Measurements from ENCODE around the gene MMP24OS. TPM values are rescaled to one million over a fixed set of nuclear protein-coding genes. Genes with fewer than 3 reads are reported as not detected.

Gene MMP24OS
- total and polyA plus RNA-seq, 4 donors = 5.2 to 16.0 (median 10.3) TPM

- TF ChIP-seq GABPA (IDR thresholded peaks at IDR 0.05 in 1 of 2, conservative IDR thresholded peaks at IDR 0.05 in 1 of 2) = no peak
- no peak for TF ChIP-seq MAX (IDR thresholded peaks at IDR 0.05)
- TF ChIP-seq TAF1 (conservative IDR thresholded peaks at IDR 0.05) = no peak
- no peak for TF ChIP-seq YY1 (IDR thresholded peaks at IDR 0.05)
- TF ChIP-seq ZBTB33 (IDR thresholded peaks at IDR 0.05) = no peak
- no peak for TF ChIP-seq EGR1 (IDR thresholded peaks at IDR 0.05; ENCODE audit: low read depth in 2 of 2)
- TF ChIP-seq RAD21 (IDR thresholded peaks at IDR 0.05) = no peak
- TF ChIP-seq REST (IDR thresholded peaks at IDR 0.05) = no peak
- no peak for TF ChIP-seq ATF3 (IDR thresholded peaks at IDR 0.05)
- no peak for TF ChIP-seq FOXA2 (IDR thresholded peaks at IDR 0.05)
- TF ChIP-seq SP1 (IDR thresholded peaks at IDR 0.05) = no peak
- TF ChIP-seq HNF4G (IDR thresholded peaks at IDR 0.05) = no peak
- no peak for TF ChIP-seq HNF4A (conservative IDR thresholded peaks at IDR 0.05)
- no peak for TF ChIP-seq JUND (IDR thresholded peaks at IDR 0.05)
- no peak for TF ChIP-seq RXRA (IDR thresholded peaks at IDR 0.05)
- no peak for TF ChIP-seq NR2F2 (IDR thresholded peaks at IDR 0.05)
- no peak for TF ChIP-seq FOXA1 (IDR thresholded peaks at IDR 0.05)
- no peak overlapping the region for H3K27ac ChIP-seq (ENCODE audit: low read depth in 1 of 2, low read length in 2 of 2)
- no peaks in the 10 kb centered on the region for H3K4me1 ChIP-seq (ENCODE audit: control insufficient read depth in 4 of 4, insufficient read depth in 4 of 4, low read length in 3 of 4)
- H3K27me3 ChIP-seq (ENCODE audit: control insufficient read depth in 4 of 4, insufficient read depth in 4 of 4, low read length in 3 of 4) = no peaks in the 10 kb centered on the region
- 82% methylated on average over 23 of the region's 23 CpGs for WGBS
- no peak overlapping the region for H3K4me3 ChIP-seq (ENCODE audit: low read depth in 1 of 3, low read length in 3 of 3)
- DNase-seq (ENCODE audit: low spot score) = no peak
- H3K9me3 ChIP-seq (ENCODE audit: control insufficient read depth in 4 of 4, low read length in 3 of 4) = no peaks in the 10 kb centered on the region
- no peaks in the 10 kb centered on the region for H3K36me3 ChIP-seq (ENCODE audit: control insufficient read depth in 4 of 4, insufficient read depth in 3 of 4, low read depth in 1 of 4, low read length in 3 of 4)
- no peak overlapping the region for H3K9ac ChIP-seq (ENCODE audit: low read depth in 1 of 2, low read length in 2 of 2)
Measured at GRCh38 chr20:35292504-35293285, 14.8 kb upstream of the MMP24OS start.
